ENCODE measurements around the gene RARB.

Gene RARB

DNA sequence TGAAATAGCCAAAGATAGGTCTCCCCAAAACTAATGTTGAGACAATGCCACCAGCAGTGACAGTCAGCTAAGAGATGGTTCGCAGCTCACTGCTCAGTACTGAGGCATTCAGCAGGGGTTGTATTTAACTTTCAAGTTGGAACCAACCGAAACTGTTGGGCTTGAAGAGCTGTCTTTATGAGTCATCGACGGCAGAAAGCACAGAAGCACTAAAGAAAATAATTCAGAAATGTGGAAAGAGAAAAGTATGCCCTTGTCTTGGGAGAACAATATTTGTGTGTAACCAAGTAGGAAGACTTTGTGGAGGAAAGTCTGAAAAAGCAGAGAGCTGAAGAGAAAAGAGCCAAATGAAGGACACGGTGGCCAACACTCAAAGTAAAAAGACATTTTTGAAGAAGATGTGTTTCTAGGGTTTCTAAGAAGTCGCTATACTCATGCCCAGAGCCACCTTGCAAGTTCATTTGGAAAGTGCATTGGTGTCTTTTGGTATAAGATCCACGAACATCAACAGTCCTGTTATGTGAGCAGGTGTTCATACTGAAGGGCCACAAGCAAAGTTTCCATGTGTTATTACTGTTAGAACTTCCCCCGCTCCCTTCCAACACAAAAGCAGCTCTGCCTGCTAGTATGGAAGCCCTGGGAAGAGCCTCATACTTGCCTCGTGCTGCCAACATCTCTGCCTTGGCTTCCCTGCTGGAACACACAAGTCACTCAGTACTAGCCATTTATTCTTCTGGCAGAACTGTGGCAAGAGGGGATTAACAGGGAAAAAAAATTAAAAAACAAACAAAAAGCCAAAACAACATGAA is 4.1 kb upstream of the RARB start:
- FAIRE-seq = no peak

DNA sequence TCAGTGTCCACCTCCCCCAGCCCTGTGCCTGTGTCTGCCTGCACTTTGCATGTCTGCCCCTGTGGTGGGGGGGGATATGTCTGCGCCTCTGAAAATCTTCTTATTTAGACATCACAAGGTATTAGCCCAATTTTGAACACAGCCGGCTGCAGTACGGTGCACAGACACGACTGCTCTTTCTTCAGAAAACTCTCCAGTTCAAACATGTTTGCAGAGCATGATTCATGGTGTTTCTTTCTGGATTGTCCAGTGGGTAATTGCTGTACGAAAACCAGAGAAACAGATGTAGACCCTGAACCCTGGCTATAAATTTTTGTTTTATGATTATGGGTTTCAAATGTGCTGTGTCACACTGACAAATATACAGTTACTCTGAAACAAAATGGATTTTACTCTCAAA is 3.4 kb upstream of the RARB start:
- no peak for FAIRE-seq

DNA sequence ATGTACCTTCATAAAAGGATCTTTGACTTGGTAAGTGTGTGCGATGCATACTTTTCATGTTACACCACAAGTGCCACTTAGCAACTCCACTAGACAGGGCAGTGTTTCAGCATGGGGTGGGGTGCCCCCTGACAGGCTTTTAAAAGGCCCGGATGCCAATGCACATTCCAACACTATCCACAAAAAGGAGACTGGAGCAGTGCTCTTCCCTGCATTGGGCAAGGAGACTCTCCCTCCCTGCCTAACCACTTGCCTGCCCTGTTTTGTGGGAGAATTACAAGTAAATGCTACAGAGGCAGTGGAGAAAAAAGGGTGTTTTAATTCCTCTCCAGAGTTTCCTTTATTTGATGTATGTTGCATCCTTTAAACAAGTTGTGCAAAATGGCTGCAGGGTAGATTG is 1.7 kb upstream of the RARB start:
- no peak for FAIRE-seq

DNA sequence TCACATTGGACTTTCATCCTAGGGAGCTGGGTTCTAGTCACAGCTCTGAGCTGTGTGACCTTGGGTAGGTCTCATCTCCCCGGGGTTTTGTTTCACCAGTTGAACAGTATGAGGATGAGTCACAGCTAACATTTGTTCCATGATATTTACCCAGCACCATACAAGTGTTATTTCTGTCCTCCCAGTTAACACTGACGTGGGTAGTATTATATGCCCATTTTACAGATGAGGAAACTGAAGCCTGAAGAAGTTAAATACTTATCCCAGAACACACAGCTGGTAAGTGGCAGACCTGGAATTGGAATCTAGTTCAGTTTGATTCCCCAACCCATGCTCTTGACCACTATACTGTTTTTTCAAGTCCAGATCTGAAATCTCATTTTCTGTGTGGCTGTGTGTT is 908 bp upstream of the RARB start:
- no peak for FAIRE-seq

DNA sequence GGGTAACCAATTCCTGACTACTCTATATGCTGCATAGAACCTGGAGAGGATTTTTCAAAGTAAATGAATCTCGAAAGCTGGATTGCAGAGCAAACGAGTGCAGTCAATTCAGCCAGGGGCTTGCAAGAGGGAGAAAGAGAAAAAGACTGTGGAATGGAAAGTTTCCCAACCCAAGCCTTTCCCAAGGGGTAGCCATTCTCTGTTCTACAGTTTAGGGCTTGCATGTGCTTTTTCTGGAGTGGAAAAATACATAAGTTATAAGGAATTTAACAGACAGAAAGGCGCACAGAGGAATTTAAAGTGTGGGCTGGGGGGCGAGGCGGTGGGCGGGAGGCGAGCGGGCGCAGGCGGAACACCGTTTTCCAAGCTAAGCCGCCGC is 511 bp upstream of the RARB start:
- no peak for FAIRE-seq

DNA sequence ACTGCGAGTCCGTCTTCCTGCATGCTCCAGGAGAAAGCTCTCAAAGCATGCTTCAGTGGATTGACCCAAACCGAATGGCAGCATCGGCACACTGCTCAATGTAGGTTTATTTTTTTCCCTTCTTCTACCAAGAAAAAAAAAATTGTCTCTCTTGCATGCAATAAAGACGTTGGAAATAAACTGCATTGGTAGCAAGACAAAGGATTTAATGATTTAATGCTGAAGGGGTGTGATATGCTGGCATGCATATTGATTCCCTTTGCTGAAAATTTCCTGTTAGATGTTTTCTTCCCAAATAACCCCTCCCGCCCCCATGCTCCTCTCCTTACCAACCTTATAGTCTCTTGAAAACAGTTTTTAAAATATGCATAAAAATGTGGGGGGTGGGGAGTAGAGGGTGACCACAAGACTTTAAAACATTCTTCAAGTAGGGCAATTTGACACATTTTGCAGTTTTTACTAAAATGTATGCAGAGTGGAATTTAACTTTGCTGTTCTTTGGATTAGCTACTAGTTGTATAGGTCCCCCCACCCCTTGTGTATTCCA is 799 bp downstream of the RARB start:
- FAIRE-seq = no peak

DNA sequence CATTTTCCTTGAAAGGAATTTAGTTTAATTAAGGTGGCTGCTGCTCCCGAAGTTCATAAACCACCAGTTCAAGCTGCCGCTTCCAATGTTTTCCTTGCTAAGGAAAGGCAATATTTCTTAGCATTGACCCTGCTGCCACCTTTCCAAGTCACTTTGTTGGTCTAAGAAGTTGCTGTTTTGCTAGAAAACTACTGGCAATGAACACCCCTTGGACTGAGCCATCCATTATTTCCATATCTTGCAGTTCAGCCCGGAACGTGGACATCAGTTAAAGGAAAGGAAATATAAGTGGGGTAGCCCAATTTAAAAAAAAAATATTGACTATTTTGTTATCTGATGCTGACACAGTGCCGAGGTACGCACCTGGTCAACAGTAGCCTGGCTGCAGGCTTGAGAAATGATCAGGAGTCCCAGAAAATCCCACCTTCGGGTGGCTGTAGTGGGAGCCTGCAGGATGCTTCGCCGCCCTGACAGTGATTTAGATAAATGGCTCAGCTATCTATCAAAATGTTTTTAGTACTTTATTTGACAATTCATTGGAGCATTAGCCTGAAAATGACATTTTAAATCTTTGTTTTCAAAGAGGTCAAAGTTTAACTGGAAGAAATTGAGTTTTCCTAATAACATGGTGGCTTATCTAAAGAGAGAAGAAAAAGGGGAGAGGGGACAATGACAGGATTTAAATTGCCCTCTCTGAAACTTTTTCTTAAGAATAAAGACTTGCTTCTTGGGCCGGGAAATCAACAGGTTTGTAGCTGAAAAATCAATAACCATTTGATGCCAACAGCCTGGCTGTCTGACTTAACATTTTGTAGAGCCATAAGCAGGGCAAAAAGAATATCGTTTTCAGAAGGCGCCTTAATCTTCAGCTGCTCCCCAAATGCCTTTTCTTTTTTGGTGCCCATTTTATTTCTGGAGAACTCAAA is 1.6 kb downstream of the RARB start:
- no peak for FAIRE-seq

DNA sequence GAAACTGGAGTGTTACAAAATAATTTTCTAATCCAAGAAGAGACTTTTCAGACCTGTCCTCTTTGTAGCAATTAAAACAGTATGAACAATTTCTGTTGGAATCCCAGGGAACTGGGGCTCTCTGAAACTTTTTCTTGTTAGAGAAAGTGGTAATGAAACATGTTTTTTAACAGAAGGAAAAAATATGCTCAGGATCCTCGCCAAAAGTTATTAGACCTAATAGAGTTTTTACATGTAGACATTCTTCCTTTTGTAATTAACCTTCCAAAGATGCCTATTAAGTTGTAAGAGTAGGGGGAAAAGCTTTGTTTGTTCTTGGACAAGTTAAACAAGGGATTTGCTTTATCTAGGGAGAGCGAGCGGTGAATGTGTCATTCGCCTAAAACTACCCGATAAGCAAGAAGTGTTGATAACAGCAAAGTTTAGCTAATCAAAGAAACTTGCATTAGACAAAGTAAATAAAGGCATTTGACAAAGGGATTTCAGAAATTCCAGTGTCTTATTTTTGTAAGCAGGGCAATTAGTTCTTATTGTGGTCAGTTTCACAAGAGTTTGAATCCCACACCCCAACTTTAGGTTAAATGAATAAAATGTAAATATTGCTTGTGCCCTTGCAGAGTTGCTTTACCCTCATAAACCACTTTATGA is 2.3 kb downstream of the RARB start:
- no peak for FAIRE-seq

DNA sequence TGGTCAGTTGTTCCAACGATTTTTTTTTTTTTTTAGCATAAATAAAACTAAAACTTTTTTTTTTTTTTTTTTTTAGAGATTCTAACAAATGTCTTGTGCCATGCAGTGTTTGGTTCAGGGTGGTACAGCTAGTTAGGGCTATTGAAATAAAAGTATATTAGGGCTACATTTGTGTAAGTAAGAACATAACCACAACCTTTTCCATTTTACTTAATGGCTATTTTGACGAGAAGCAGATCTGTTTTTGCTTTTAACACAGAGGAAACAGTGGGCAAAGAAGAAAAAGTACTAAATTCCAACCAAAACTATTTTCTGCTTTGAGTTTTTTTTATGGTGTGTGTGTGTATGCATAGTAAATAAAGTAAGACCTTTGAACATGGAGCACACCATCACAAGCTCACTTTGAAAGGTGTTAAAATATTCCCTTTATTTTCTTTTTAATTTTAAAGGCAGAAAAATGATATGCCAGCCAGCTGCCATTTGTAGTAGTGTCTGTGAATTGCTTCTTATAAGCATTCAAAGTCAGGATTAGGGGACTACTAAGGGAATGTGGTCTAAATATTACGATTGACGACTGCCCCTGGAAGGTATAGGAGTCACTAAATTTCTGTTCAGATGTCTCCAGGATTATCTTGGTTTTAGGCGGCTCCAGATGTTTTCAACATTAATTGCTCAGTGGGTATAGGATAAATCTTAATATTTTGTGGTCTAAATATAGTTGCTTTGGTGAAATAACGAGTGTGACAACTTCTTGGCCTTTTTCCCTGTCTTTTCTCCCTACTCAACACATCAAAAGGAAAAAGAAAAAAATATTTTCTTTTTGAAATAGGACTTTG is 3.1 kb downstream of the RARB start:
- no peak for FAIRE-seq

DNA sequence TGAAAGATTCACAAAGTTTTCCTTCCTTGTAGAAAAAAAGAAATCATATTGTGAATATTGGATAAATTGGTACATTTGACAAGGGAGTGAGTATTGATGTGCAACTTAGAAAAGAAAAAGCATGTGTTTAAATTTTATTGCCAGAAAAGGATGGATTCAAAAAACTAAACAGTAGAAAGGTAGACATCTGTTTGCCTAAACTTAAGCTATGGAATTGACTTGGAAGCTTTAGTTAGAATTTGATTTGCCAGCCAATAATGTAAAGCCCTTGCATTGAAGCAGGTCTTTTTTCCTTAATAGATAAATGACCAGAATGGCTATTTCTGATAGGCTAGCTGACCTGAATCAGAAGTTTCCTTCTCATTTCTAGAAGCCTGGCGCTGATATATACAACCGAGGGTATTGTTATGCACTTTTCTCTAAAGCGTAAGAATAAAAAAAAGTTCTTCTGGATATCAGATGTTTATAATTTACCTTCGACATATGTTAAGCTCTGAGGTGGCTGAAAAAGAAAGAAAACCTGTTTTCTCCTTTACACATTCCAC is 4.2 kb downstream of the RARB start:
- no peak for FAIRE-seq

DNA sequence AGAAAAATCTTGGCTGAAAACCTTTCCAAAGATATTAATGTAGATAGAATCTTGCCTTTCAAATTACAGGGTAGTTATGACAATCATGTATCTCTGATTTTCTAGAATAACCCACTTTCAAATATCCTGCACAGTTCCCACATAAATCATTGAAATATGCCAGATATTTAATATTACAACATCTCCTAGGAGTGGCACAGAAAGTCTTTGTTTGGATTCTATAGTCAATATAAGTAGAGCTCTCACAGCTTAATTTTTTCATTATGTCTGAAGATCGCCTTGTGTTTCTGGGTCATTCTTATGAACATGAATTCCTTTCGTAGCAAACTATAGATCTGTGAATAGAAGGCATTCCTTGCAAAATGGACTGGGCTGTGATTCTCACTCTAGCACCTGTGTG is 5.0 kb downstream of the RARB start:
- no peak for FAIRE-seq

DNA sequence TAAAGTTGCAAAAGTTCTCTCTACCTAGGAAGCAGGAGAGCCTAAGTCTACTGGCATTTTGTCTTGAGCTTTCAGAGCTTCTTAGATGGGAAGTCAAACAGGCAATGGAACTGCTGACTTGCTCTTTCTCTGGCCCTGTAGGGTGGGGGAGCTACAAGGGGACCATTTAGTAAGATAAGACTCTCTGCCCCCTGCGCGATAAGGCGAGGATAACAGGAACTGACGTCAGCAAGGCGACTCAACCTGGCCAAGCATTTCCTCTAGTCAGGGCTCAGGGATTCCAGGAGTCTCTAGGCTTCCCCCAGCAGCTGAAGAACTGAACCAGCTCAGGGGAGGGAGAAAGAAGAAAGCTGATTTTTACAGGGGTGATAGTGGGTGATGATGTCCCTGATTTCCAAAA is 5.8 kb downstream of the RARB start:
- FAIRE-seq = no peak

DNA sequence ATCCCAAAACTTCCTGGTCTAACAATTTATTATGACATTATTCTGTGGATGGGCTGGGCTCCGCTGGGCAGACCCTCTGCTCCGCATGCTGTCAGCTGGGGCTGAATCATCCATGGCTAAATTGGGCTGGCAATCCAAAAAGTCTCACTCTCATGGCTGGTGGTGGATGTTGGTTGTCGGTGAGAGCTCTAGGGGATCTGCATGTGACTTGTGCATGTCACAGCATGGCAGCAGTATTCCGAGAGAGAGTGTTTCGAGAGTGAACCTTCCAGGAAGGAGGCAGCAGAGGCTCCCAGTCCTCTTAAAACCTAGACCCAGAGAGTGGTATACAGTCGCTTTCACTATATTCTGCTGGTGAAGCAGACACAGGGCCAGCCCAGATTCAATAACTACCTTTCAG is 9.9 kb downstream of the RARB start:
- FAIRE-seq = no peak

DNA sequence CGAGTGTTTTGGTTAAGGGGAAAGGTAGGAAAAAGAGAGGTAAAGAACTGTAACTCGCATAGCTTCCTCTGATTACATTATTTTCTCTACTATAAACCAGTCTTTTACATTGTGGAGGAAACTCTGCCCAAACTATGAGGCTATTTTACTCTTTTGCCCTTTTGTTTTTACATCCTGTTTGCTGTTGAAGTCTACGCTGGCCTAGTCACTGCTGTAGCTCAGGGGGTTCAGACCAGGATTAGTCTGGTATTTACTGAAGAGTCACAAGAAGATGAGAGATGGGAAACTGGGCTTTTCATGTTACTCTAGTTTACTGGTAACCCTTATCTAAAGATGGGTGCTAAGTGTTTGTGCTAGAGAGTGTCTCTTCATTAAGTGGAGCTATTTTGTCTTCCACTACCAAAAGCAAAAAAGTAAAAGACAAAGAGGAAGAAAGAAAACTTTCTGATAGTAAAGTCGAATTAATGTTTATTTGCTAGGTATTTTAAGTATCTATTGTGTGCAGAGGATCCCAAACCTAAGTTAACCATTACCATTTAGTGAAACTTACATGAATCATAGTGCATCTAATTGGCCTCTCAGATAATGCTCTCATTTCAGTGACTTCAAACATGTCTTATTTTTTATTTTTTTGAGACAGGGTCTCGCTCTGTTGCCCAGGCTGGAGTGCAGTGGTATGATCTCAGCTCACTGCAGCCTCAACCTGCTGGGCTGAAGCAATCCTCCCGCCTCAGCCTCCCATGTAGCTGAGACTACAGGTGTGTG is 10.9 kb downstream of the RARB start:
- FAIRE-seq = no peak

DNA sequence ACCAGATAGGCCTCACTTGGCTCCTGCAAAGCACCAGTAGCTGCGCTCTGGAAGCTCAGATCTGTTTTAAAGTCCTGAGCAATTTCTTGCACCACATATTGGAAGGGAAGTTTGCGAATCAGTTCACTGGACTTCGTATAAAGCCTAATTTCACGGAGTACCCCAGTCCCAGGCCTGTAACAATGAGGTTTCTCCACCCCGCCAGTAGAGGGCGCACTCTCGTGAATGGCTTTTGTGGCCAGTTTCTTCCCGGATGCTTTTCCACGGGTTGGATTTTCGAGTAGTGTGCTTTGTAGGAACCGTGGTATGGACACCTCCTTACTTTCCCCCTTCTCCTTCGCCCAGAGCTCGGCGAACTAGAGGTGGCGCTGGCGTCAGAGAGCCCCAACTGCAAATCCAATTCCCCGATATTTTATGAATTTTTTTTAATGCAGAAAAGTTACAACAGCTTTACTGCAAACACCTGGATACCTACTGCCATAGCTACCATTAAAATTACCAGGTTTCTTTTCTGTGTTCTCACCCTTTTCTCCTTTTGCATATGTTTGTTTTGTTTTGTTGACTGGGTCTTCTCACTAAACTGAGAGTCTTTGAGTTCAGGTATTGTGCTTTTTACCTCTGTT is 13.3 kb downstream of the RARB start:
- FAIRE-seq = no peak

DNA sequence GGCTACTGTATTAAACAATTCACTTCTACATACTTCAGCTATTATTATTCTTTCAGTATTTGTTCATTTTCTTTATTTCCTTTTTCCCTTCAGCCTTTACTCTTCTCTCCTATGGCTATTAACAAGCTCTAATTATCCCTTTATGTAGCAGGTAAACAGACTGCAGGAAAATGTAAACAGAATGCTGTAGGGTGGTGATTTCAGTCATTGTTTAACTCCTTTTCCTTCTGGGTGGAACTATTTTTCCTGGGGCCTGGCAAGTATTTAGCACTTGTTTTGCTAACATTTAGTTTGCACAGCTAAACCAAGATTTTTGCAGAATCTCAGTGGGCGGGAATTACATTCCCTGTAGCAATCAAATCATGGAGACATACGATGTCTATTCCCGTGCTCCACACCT is 14.4 kb downstream of the RARB start:
- no peak for FAIRE-seq

DNA sequence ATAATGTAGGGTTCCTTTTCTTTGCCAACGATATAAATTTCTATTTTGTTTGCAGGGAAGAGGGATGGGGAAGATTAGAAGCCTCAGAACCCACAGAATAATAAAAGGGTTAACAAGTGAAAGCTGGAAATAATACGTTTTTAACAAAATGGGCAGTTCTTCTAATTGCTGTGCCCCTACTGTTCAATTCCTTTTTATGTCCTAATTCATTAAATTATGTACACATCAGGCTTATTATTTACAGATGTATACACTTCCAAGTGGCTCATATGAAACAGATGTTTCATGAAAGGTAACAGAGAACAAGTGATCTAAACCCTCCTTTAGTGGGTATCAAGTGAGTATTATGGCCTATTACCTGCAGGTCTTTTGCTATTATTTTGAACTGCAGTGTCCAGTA is 16.2 kb downstream of the RARB start:
- no peak for FAIRE-seq

DNA sequence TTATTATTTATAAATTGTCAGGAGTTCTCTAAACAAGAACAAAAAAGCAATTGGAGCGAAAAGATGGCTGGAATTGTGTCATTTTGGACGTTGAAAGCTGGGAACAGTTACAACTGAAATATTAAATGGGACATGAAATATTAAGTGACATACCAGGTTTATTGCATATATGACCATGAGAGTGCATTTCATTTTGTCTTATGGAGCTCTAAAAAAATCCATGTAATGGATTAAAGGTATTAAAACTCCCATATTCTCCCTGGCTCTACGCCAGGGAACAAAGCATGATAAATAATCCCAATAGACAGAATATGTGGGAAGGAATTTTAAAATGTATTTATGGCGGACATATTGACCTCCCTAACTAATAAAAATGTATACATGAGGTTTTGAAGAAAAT is 17.7 kb downstream of the RARB start:
- no peak for FAIRE-seq

DNA sequence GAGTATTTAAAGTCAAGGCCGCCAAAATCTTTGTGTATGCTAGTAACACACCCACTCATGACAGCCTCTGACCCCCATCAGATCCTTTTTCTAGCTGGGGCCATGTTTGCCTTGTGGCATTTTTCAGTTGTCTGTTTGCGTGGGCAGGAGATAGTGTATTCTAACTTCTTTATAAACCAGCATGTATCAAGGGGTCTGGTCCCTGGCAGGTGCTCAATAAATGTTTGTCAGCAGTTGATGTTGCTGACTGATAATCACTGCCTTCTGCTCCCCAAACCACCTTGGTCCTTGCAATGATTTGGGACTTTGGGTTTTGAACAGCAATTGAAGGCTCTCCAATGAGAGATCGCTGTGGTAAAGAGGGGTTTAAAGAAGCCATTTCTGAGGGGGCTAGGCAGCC is 19.2 kb downstream of the RARB start:
- FAIRE-seq = no peak

DNA sequence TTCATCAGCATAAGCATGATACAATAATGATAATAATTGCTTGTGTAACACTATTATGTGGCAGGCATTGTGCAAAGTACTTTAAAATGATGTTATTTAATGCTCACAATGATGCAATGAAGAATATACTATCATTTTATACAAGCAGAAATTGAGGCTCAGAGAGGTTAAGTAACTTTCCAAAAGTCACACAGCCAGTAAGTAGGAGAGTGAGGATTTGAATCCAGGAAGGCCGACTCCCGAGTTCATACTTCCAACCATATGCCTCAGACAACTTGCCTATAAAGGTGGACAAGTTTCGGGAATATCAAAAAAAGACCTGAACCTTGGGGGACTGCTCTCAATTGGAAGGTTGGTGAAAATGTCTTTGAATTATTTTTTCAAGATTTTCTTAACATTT is 19.9 kb downstream of the RARB start:
- FAIRE-seq = no peak

Data from islet of Langerhans (tissue), 1 donor.